GM21619 (cell line): ENCODE data around the gene KRTAP10-4.
"Not testable (repeated sequence)": the region's sequence is repeated elsewhere in the genome, so short reads cannot be mapped to it uniquely, and the experiment has no call there.

Experiments
- ATAC-seq: cut with Tn5 transposase; IDR thresholded peaks from one replicate; pipeline ENCODE4 v1.9.1; 2021; ENCODE audit not compliant: unreplicated experiment

KRTAP10-4 gene, protein sequence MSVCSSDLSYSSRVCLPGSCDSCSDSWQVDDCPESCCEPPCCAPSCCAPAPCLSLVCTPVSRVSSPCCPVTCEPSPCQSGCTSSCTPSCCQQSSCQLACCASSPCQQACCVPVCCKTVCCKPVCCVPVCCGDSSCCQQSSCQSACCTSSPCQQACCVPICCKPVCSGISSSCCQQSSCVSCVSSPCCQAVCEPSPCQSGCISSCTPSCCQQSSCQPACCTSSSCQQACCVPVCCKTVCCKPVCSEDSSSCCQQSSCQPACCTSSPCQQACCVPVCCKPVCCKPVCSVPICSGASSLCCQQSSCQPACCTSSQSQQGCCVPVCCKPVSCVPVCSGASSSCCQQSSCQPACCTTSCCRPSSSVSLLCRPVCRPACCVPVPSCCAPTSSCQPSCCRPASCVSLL

DNA sequence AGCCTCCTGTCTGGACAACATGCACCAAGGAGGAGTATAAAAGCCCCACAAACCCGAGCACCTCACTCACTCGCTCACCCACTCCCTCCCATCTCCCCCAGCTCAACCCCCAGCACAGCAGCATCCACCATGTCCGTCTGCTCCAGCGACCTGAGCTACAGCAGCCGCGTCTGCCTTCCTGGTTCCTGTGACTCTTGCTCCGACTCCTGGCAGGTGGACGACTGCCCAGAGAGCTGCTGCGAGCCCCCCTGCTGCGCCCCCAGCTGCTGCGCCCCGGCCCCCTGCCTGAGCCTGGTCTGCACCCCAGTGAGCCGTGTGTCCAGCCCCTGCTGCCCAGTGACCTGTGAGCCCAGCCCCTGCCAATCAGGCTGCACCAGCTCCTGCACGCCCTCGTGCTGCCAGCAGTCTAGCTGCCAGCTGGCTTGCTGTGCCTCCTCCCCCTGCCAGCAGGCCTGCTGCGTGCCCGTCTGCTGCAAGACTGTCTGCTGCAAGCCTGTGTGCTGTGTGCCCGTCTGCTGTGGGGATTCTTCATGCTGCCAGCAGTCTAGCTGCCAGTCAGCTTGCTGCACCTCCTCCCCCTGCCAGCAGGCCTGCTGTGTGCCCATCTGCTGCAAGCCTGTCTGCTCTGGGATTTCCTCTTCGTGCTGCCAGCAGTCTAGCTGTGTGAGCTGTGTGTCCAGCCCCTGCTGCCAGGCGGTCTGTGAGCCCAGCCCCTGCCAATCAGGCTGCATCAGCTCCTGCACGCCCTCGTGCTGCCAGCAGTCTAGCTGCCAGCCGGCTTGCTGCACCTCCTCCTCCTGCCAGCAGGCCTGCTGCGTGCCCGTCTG is at the start of gene KRTAP10-4:
KRTAP10-4 (plus strand) TSS at position 100 of the 827 bp plus-strand sequence; CDS start at position 130, 30 bp downstream.
- not testable (repeated sequence) for ATAC-seq

DNA sequence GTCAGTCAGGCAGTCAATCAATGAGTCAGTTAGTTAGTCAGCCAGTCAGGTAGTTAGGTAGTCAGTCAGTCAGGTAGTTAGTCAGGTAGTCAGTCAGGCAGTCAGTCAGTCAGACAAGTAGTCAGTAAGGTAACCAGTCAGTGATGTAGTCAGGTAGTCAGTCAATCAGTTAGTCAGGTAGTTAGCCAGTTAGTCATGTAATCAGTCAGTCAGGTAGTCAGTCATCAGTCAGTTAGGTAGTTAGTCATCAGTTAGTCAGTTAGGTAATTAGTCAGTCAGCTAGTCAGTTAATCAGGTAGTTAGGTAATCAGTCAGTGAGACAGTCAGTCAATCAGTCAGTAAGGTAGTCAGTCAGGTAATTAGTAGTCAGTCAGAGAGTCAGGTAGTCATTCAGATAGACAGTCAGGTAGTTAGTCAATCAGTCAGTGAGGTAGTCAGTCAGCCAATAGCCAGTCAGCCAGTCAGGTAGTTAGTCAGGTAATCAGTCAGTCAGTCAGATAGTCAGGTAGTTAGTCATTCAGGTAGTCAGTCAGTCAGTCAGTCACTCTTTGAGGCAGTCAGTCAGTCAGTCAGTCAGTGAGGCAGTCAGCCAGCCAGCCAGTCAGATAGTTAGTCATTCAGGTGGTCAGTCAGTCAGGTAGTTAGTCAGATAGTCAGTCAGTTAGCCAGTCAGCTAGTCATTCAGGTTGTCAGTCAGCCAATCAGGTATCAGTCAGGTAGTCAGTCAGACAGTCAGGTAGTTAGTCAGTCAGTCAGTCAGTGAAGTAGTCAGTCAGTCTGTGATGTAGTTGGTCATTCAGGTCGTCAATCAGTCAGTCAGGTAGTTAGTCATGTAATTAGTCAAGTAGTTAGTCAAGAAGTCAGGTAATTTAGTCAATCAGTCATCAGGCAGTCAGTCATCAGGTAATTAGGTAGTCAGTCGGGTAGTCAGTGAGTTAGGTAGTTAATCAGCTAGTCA is 48.8 kb upstream of the KRTAP10-4 start:
- no peak for ATAC-seq

- ATAC-seq = no peak
Measured at GRCh38 chr21:44525391-44526095, 48.0 kb upstream of the KRTAP10-4 start.

DNA sequence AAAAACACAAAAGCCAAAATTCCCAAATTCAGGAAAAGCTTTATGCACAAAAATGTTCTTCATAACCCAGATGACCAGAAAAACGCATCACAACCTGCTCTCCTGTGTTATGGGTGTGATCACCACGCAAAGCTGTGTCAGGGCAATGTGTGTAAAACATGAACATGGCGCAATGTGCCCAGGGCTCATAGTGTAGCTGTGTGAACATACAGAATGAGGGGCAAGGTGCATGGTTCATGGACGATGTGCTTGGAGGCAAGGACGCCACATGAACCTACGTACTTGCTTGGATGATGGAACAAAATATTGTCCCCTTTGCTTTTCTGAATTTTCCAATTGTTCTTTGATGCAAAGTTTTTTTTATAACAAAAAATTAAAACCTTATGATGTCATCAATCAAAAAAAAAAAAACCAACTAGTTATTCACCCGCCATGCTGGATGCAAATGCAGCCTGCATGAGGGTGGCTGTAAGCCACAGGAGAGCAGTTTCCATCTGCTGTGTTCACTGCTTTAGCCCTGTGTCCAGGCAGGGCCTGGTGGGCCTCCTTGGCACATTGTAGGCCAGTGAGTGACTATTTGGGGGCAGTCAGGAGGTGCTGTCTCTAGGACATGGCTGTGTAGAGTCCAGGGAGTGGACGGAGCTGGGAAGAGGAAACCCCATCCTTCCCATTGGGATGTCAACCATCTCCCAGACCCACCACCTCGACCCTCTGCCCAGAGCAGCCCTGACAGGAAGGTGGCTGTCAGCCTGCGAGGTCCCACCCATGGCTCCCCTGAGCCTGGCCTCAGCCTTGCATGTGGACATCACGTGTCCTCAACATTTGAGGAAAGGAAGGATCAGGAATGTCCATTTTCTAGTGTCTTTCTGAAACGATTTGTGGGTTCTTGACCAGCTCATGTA is 47.2 kb upstream of the KRTAP10-4 start:
- ATAC-seq = no peak

GRCh38 chr21:44527156-44527982 is 46.2 kb upstream of the KRTAP10-4 start:
- no peak for ATAC-seq

DNA sequence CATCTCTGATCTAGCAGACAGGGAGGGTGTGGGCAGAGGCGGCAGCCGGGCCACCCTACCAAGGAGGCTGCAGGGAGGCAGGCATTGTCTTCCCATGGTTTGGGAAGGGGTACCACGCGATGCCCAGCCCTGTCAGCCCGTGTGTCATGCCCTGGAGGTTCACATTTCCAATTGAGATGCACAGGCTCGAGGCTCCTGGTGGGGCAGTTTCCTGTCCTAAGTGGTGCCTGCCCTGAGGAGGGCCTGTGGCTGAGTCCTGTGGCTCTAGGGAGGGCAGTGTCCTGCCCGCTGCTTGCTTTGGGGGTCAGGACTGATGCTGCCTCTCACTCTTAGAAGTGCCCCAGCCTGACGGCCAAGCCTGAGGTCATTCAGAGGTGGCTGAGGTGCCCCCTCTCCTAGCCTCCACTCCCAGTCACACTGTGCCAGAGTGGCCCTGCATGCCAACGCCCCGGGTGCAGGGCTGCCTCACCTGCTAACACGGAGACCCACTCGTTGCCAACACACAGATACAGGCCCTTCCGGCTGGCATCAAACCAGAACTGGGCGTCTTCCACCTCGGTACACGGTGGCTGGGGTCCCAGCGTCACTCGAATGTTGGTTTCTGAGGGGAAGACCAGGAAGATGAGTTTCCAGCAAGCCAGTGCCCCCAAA is 45.4 kb upstream of the KRTAP10-4 start:
- no peak for ATAC-seq

DNA sequence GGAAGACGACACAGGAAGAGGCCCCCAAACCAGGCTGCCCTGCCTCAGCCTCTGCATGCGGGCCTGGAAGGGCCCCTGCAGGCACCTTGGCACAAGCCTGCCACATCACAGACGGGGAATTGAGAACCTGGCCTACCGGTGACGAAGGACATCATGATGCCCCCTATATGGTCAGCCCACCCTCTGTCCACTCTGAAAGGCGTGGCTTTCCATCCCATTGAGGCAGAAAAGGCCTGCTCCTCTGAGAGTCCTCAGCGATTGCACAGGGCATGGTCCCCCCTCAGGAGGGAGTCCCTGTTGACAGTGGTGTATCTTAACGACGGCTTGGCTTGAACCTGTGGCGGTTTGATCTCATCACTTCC is 44.9 kb upstream of the KRTAP10-4 start:
- no peak for ATAC-seq

DNA sequence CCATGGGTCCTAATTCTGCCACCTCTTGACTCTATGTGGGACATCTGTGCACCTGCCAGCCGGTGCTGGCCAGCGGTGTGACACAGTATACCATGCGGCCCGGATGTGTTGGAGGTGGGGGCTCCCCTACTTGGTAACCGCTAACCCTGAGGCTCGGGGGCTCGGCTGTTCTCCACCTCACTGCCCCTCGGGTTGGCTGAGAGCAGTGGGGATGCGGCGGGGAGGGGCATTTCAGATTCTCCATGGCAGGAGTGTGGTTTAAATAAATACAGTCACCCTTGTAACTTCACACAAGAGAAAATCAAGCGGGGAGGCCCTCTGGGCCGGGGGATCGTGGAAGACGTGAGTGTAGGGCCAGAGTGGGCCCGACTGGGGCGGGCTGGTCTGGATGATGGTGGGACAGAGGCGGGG is 44.5 kb upstream of the KRTAP10-4 start:
- no peak for ATAC-seq

DNA sequence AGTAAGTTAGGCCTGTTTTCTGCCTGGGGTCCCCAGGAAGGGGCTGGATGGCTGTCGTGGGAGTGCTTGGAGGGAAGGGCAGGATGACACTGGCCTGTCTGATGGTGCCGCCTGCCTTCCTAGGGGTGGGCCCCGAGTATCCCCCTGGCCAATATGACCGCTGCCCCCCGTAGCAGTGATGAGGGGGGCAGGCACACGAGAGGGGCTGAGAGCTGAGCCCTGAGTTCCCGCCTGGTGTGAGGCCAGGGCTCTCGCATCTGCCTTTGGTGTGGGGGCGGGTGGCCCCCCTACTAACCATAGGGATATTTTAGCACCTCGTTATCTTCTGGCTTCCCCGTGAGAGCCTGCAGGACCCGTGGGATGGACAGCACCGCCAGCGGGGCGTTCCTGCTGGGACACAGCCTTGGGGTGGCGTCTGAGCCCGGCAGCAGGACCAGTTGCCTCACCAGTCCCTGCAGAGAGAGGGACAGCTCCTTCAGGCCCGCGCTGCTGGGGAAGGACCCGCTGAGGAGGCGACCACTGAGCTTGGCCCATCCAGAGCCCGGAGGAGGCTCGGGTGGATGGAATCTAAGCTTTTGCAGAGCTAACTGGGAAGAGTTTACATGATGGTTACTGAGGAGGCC is 43.9 kb upstream of the KRTAP10-4 start:
- no peak for ATAC-seq

GRCh38 chr21:44530221-44530902 is 43.2 kb upstream of the KRTAP10-4 start:
- ATAC-seq = no peak

GRCh38 chr21:44530903-44531605 is 42.5 kb upstream of the KRTAP10-4 start:
- no peak for ATAC-seq

DNA sequence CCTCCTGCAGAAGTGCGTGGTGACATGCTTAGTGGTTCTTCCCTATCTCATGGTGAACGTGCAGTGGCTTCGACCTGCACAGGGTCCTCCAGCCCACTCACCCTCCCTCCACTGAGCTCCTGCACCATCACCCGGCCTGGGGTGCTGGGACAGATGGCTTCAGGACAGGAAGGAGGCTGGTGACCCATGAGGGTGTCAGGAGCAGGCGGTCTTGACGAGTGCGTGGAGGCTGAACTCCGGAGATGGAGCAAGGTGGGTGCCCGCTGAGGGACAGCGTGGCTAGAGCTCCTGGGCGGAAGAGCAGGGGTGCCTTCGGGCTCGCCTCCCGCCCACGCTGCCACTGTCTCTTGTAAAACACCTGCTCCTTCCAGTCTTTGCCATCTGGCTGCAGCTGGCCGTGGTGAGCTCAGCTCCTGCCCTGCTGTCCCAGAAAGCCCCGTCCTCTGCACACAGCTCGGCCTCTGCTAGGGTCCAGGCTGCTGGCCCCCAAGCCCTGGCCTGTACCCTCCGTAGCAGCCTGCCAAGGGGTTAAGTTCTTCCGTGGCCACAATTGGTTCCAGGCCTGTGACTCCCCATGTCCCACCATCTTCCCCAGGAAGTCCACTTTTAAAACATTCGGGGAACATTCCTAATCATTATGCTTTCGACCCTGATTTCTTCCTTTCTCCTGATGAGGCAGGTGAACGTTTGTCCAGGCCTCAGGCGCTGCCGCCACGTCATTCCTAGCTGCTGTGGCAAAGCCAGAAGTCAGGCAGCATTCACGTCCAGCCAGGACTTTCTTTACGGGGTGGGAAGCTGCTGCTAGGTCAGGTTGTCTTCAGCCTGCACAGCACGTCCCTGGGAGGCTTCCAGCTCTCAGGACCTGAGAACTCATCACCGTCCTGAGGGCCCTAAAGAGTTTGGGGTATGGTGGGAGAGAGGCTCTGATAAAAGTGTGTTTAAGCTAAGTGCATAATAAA is 41.6 kb upstream of the KRTAP10-4 start:
- ATAC-seq = no peak

- no peak for ATAC-seq
Measured at GRCh38 chr21:44532712-44533111, 40.8 kb upstream of the KRTAP10-4 start.

GRCh38 chr21:44533121-44533890 is 40.2 kb upstream of the KRTAP10-4 start:
- ATAC-seq = no peak
